CD14-positive monocyte (primary cell): ENCODE results near the gene ABCG2. TPM values are rescaled to one million over a fixed set of nuclear protein-coding genes. Genes with fewer than 3 reads are reported as not detected.

Experiments
- DNase-seq, 3 donors: peaks; one replicate each; pipeline ENCODE4 v3.0.0-alpha.2; 2011 to 2022
- H2AFZ ChIP-seq: 2 replicates; pipeline ENCODE4 v1.6.0; 2012; ENCODE audit warnings: mild to moderate bottlenecking, low read depth, low read length, inconsistent platforms; ENCODE audit not compliant: insufficient read depth, poor library complexity, severe bottlenecking
- H3K27ac ChIP-seq, 2 donors: 1 replicate in 1 of 2; 2 replicates in 1 of 2; pipeline ENCODE4 v1.5.1; 2012 to 2013; ENCODE audit warnings: low read length in 2 of 2, control low read depth in 1 of 2, inconsistent platforms in 1 of 2, low read depth in 1 of 2, mild to moderate bottlenecking in 1 of 2
- H3K27me3 ChIP-seq, 2 donors: one replicate each; pipeline versions ENCODE4 v1.6.0 to v1.6.1; 2011 to 2013; ENCODE audit warnings: low read length in 2 of 2; ENCODE audit not compliant: control insufficient read depth in 2 of 2, insufficient read depth in 2 of 2
- H3K36me3 ChIP-seq, 2 donors: replicated peaks in 1 of 2; 1 replicate in 1 of 2; 2 replicates in 1 of 2; pipeline versions ENCODE4 v1.5.1 to v1.6.1; 2012 to 2013; ENCODE audit warnings: low read length in 2 of 2, control low read depth in 1 of 2, inconsistent platforms in 1 of 2, mild to moderate bottlenecking in 1 of 2; ENCODE audit not compliant: insufficient read depth in 2 of 2, control insufficient read depth in 1 of 2
- H3K4me1 ChIP-seq, 2 donors: 1 replicate in 1 of 2; 2 replicates in 1 of 2; pipeline versions ENCODE4 v1.5.1 to v1.6.1; 2012 to 2013; ENCODE audit warnings: low read length in 2 of 2, control low read depth in 1 of 2, inconsistent platforms in 1 of 2, mild to moderate bottlenecking in 1 of 2, moderate library complexity in 1 of 2; ENCODE audit not compliant: insufficient read depth in 2 of 2, control insufficient read depth in 1 of 2
- H3K4me2 ChIP-seq: replicated peaks from 2 replicates; pipeline ENCODE3; 2012; ENCODE audit warnings: low read length, moderate library complexity, mild to moderate bottlenecking; ENCODE audit not compliant: poor library complexity, severe bottlenecking; ENCODE audit errors: extremely low read depth
- H3K4me3 ChIP-seq, 3 experiments: fragments of 200-600 bp in 1 of 3; sonication (generic) in 1 of 3; replicated peaks in 1 of 3; 1 replicate in 2 of 3; 2 replicates in 1 of 3; pipeline ENCODE4 v1.5.1; 2011 to 2013; ENCODE audit warnings: low read length in 3 of 3, mild to moderate bottlenecking in 3 of 3, control low read depth in 2 of 3, low read depth in 2 of 3, inconsistent platforms in 1 of 3, moderate library complexity in 1 of 3
- H3K79me2 ChIP-seq: 2 replicates; pipeline ENCODE4 v1.6.0; 2012; ENCODE audit warnings: mild to moderate bottlenecking, control low read depth, inconsistent platforms, low read length, moderate library complexity; ENCODE audit not compliant: insufficient read depth
- H3K9ac ChIP-seq: 2 replicates; pipeline ENCODE4 v1.6.0; 2017; ENCODE audit warnings: low read length, mild to moderate bottlenecking; ENCODE audit not compliant: insufficient read depth, poor library complexity, severe bottlenecking
- H3K9me3 ChIP-seq, 2 donors: replicated peaks in 1 of 2; 1 replicate in 1 of 2; 2 replicates in 1 of 2; pipeline versions ENCODE4 v1.5.1 to v1.6.1; 2012 to 2013; ENCODE audit warnings: low read length in 2 of 2, control low read depth in 1 of 2; ENCODE audit not compliant: control insufficient read depth in 1 of 2, insufficient read depth in 1 of 2
- H4K20me1 ChIP-seq: 2 replicates; pipeline ENCODE4 v1.6.0; 2012; ENCODE audit warnings: mild to moderate bottlenecking, low read length, control low read depth, moderate library complexity; ENCODE audit not compliant: insufficient read depth
- H3K27ac Mint-ChIP-seq, 7 donors: one replicate each; pipeline ENCODE4 v1.8.0; 2020; ENCODE audit warnings: mild to moderate bottlenecking in 7 of 7, mixed read lengths in 7 of 7, moderate library complexity in 6 of 7, inconsistent platforms in 2 of 7
- H3K27me3 Mint-ChIP-seq, 3 donors: one replicate each; pipeline ENCODE4 v1.8.0; 2021 to 2022; ENCODE audit warnings: low read depth in 3 of 3, mild to moderate bottlenecking in 3 of 3, mixed read lengths in 3 of 3, moderate library complexity in 3 of 3, inconsistent platforms in 1 of 3
- H3K36me3 Mint-ChIP-seq, 2 donors: one replicate each; pipeline ENCODE4 v1.8.0; 2020; ENCODE audit warnings: mixed read lengths in 2 of 2, inconsistent platforms in 1 of 2, mild to moderate bottlenecking in 1 of 2
- H3K4me1 Mint-ChIP-seq: one replicate; pipeline ENCODE4 v1.8.0; 2020; ENCODE audit warnings: mild to moderate bottlenecking, mixed read lengths
- H3K4me3 Mint-ChIP-seq, 2 donors: one replicate each; pipeline ENCODE4 v1.8.0; 2020; ENCODE audit warnings: mild to moderate bottlenecking in 2 of 2, mixed read lengths in 2 of 2, moderate library complexity in 1 of 2
- H3K9me3 Mint-ChIP-seq, 7 donors: one replicate each; pipeline ENCODE4 v1.8.0; 2020 to 2022; ENCODE audit warnings: mixed read lengths in 7 of 7, mild to moderate bottlenecking in 6 of 7, moderate library complexity in 6 of 7, inconsistent platforms in 2 of 7
- WGBS: methylation state at CpG from one replicate; pipeline ENCODE4 v1.1.5; 2013; ENCODE audit warnings: missing lambda C conversion rate; ENCODE audit not compliant: insufficient coverage; 5-methylcytosine and 5-hydroxymethylcytosine counted together
- intact Hi-C, 2 donors: fragments of 100-400 bp; cut with micrococcal nuclease; formaldehyde crosslinking; loops; one replicate each; pipeline versions ENCODE4 v1.15.0 to v1.15.1; 2023
- polyA plus RNA-seq, 3 donors: library from polyadenylated mRNA; depleted of rRNA in 1 of 3; unstranded in 2 of 3; stranded (reverse) in 1 of 3; fragments of 300-500 nt in 2 of 3; fragments of >200 nt in 1 of 3; fragmentation: Illumina TruSeq in 2 of 3; gene quantifications; 1 replicate in 2 of 3; 2 replicates in 1 of 3; pipeline ENCODE4 v1.2.3, GENCODE V29; 2012 to 2021
- TF ChIP-seq, protein P1 (sequence below): fragments of 200-600 bp; IDR thresholded peaks from one replicate; pipeline ENCODE4 v1.8.0; 2022; ENCODE audit warnings: antibody characterized with exemption, mild to moderate bottlenecking

Gene ABCG2
- polyA plus RNA-seq, 3 donors, result not detected

DNA sequence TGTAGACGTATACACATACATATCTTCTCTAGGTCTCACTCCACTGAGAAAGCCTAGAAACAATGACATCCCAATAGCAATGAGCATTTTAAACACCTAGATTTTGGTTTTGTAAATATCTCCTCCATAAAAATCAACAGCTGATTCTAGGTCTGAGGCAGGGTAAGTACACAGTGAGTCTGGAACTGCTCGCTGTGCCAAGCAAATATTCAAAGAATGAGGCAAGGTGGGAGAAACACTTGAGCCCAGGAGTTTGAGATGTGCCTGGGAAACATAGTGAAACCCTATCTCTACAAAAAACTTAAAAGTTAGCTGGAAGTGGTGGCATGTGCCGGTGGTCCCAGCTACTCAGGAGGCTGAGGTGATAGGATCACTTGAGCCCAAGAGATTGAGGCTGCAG is 22.2 kb downstream of the ABCG2 start:
- Mint-ChIP-seq H3K4me3 (no peak overlapping the region), H3K36me3 (no peaks in the 10 kb centered on the region), H3K27me3 (peaks cover 0 to 2% (median 0%) of the 10 kb centered on the region in 3 donors), H3K4me1 (no peaks in the 10 kb centered on the region), H3K27ac (no peak overlapping the region), H3K9me3 (no peaks in the 10 kb centered on the region)
- no peaks in the 10 kb centered on the region for H3K79me2 ChIP-seq
- TF ChIP-seq, protein P1, sequence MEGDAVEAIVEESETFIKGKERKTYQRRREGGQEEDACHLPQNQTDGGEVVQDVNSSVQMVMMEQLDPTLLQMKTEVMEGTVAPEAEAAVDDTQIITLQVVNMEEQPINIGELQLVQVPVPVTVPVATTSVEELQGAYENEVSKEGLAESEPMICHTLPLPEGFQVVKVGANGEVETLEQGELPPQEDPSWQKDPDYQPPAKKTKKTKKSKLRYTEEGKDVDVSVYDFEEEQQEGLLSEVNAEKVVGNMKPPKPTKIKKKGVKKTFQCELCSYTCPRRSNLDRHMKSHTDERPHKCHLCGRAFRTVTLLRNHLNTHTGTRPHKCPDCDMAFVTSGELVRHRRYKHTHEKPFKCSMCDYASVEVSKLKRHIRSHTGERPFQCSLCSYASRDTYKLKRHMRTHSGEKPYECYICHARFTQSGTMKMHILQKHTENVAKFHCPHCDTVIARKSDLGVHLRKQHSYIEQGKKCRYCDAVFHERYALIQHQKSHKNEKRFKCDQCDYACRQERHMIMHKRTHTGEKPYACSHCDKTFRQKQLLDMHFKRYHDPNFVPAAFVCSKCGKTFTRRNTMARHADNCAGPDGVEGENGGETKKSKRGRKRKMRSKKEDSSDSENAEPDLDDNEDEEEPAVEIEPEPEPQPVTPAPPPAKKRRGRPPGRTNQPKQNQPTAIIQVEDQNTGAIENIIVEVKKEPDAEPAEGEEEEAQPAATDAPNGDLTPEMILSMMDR, result no peak
- no CpG with 5 or more reads among the region's 3 CpGs for whole genome bisulfite sequencing
- H3K4me2 ChIP-seq, result no peak overlapping the region
- H3K4me3 ChIP-seq, result no peak overlapping the region
- no peaks in the 10 kb centered on the region for H3K9me3 ChIP-seq
- no peak overlapping the region for H2AFZ ChIP-seq
- no peak for DNase-seq
- no peak overlapping the region for H3K27ac ChIP-seq
- no peak overlapping the region for H3K9ac ChIP-seq
- no peaks in the 10 kb centered on the region for H3K4me1 ChIP-seq
- H4K20me1 ChIP-seq, result no peaks in the 10 kb centered on the region
- intact Hi-C loops, result no loop called here
- H3K36me3 ChIP-seq, result no peaks in the 10 kb centered on the region
- H3K27me3 ChIP-seq, result no peaks in the 10 kb centered on the region

- Mint-ChIP-seq H3K9me3 (no peaks in the 10 kb centered on the region), H3K4me3 (no peak overlapping the region), H3K36me3 (no peaks in the 10 kb centered on the region), H3K27ac (no peak overlapping the region), H3K4me1 (peaks cover 8% of the 10 kb centered on the region), H3K27me3 (peaks cover 0 to 2% (median 0%) of the 10 kb centered on the region in 3 donors)
- Histone ChIP-seq H3K27me3 (no peaks in the 10 kb centered on the region), H3K79me2 (no peaks in the 10 kb centered on the region), H3K4me2 (no peak overlapping the region), H3K36me3 (no peaks in the 10 kb centered on the region), H3K4me3 (no peak overlapping the region), H3K4me1 (peaks cover 5% of the 10 kb centered on the region in 2 donors), H2AFZ (no peak overlapping the region), H3K9me3 (no peaks in the 10 kb centered on the region), H3K27ac (no peak overlapping the region), H4K20me1 (no peaks in the 10 kb centered on the region), H3K9ac (no peak overlapping the region)
- 100% methylated on average over 3 of the region's 3 CpGs for WGBS
- TF ChIP-seq, protein P1, result no peak
- intact Hi-C loops, result no loop called here
- DNase-seq, result no peak
Observed at GRCh38 chr4:88135356-88135663, 23.1 kb downstream of the ABCG2 start.
